Upper lobe of left lung (tissue), 6 donors: Measurements from ENCODE around the gene S100A13. TPM values are rescaled to one million over a fixed set of nuclear protein-coding genes. Genes with fewer than 3 reads are reported as not detected.
A peak's percentile ranks its signal among the peaks of the same experiment; 100 is the strongest.

Experiments
- ATAC-seq, 2 donors: fragments of 200-7000 bp; cut with Tn5 transposase; one replicate each; pipeline ENCODE4 v1.9.1; 2022; ENCODE audit warnings: mild to moderate bottlenecking in 2 of 2, moderate library complexity in 2 of 2; ENCODE audit not compliant: low FRiP score in 2 of 2
- DNase-seq, 2 donors: peaks; one replicate each; pipeline ENCODE4 v3.0.0-alpha.2; 2019 to 2020
- H3K27ac ChIP-seq, 4 donors: fragments of 200-600 bp; sonication (generic); one replicate each; pipeline ENCODE4 v1.5.1; 2016 to 2019
- H3K27me3 ChIP-seq, 4 donors: fragments of 200-600 bp; sonication (generic); one replicate each; pipeline ENCODE4 v1.5.1; 2017 to 2019
- H3K36me3 ChIP-seq, 4 donors: fragments of 200-600 bp; sonication (generic); one replicate each; pipeline ENCODE4 v1.5.1; 2016 to 2019
- H3K4me1 ChIP-seq, 4 donors: fragments of 200-600 bp; sonication (generic); one replicate each; pipeline ENCODE4 v1.5.1; 2018 to 2019
- H3K4me3 ChIP-seq, 4 donors: fragments of 200-600 bp; sonication (generic); one replicate each; pipeline ENCODE4 v1.5.1; 2017 to 2019; ENCODE audit warnings: mild to moderate bottlenecking in 2 of 4, moderate library complexity in 1 of 4
- H3K9me3 ChIP-seq, 4 donors: fragments of 200-600 bp; sonication (generic); one replicate each; pipeline ENCODE4 v1.5.1; 2018 to 2019
- CTCF ChIP-seq, 6 experiments: fragments of 450-650 bp in 4 of 6; fragments of 200-600 bp in 2 of 6; sonication (generic) in 2 of 6; IDR thresholded peaks; one replicate each; pipeline ENCODE4 v1.5.1; 2016 to 2019; ENCODE audit warnings: antibody characterized with exemption in 6 of 6
- EP300 ChIP-seq, 4 donors: sonication (generic); formaldehyde crosslinking; IDR thresholded peaks; one replicate each; pipeline ENCODE4 v1.5.1; 2017; ENCODE audit warnings: antibody characterized with exemption in 4 of 4, control low read depth in 2 of 4
- POLR2A ChIP-seq, 4 donors: fragments of 450-650 bp; IDR thresholded peaks; one replicate each; pipeline ENCODE4 v1.5.1; 2016 to 2017; ENCODE audit warnings: antibody characterized with exemption in 4 of 4, mild to moderate bottlenecking in 2 of 4
- POLR2AphosphoS5 ChIP-seq, 2 donors: sonication (generic); formaldehyde crosslinking; IDR thresholded peaks; one replicate each; pipeline ENCODE4 v1.5.1; 2017; ENCODE audit warnings: antibody characterized with exemption in 2 of 2
- WGBS, 2 donors: methylation state at CpG; one replicate each; pipeline ENCODE4 v1.1.5; 2017 to 2018; 5-methylcytosine and 5-hydroxymethylcytosine counted together
- total RNA-seq, 6 donors: library from RNA; depleted of rRNA in 4 of 6; stranded (reverse); fragments of >200 nt in 4 of 6; gene quantifications; one replicate each; pipeline versions ENCODE4 v1.1.0 to v1.2.1, GENCODE V29; 2016 to 2021
- donor health status: DM: no; HTN: no; CAD: no; lungs with moderate emphysema.
- donor health status: DM: no; HTN: yes; CAD: no; lungs with severe emphysema.

Gene S100A13
- total RNA-seq, 6 donors from 2014 or later = 72.8 to 132 (median 86.3) TPM

- no peaks in the 10 kb centered on the region for H3K9me3 ChIP-seq
- ATAC-seq (no peak), DNase-seq (no peak)
- H3K27me3 ChIP-seq = no peaks in the 10 kb centered on the region
- WGBS, 2 donors = 77 to 83% methylated on average over 7 to 10 of the region's 10 CpGs
- no peak overlapping the region for H3K4me3 ChIP-seq
- peaks cover 14 to 41% (median 27%) of the 10 kb centered on the region in 4 donors for H3K36me3 ChIP-seq
- peaks cover 9 to 38% (median 21%) of the 10 kb centered on the region in 4 donors for H3K4me1 ChIP-seq
- no peak for TF ChIP-seq EP300 (IDR thresholded peaks at IDR 0.05)
- TF ChIP-seq POLR2A (IDR thresholded peaks at IDR 0.05) = no peak
- TF ChIP-seq POLR2AphosphoS5 (IDR thresholded peaks at IDR 0.05) = no peak
- TF ChIP-seq CTCF (IDR thresholded peaks at IDR 0.05) = no peak
- H3K27ac ChIP-seq = peak overlapping the region in 1 of 4 donors; percentile 0
These were observed 20.8 kb upstream of the S100A13 start for GRCh38 chr1:153648000-153648643.

DNA sequence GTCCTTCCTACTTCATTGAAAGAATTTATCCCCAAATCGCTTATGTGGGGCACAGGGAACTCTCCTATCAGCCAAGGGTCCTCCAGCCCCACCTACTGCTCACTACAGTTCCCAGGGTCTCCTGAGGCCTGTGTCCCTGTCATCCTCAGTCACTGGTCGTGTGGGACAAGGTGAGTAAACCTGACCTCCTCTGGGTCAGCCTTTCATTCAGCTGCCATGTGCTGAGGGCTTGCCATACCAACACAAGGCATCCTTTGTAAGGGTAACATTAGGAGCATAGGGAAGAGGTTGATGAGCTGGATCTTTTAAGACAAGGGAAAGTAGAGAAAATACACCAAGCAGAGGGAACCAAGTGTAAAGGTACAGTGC, 20.0 kb upstream of the S100A13 start:
- Histone ChIP-seq H3K9me3 (no peaks in the 10 kb centered on the region), H3K27me3 (no peaks in the 10 kb centered on the region), H3K4me3 (no peak overlapping the region), H3K36me3 (peaks cover 21 to 49% (median 35%) of the 10 kb centered on the region in 4 donors), H3K27ac (peak overlapping the region in 2 of 4 donors; percentile 2 to 44), H3K4me1 (peaks cover 6 to 30% (median 16%) of the 10 kb centered on the region in 4 donors)
- TF ChIP-seq EP300 (IDR thresholded peaks at IDR 0.05) = no peak
- TF ChIP-seq POLR2A (IDR thresholded peaks at IDR 0.05) = peak in 1 of 4 donors; percentile 17
- ATAC-seq (peak in 1 of 2 donors; percentile 12), DNase-seq (no peak)
- WGBS, 2 donors = 65 to 77% methylated on average over 2 of the region's 2 CpGs

DNA sequence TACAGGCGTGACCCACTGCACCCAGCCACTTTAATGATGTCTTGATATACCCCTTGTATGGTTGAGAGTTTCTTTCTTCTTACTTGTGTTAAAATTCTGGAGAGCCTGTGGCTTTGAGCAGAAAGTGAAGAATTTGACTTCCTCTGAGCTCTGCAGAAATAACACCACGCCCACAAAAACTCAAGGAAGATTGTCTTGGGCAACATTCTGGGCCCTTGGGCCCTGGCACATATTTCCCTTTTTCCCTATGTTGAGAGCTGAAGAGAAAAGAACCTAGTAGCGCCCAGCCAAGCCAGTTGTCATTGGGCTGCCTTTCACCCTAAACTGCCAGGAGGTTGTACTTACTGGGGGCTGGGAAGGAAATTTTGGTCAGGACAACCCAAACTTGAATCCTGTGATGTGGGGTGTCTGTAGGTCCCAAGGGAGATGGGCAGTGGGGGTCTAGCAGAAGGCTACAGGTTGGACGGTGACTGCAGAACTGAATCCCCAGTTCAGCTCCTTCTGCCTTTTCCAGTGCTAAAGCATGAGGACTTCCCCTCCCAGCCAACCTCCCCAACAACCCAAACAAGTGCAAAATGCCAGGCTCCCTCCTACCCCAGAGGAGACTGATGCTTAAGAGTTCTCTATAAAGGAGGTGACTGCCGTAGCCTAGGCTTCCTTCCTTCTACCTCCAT, 19.5 kb upstream of the S100A13 start:
- no peak overlapping the region for H3K4me3 ChIP-seq
- H3K36me3 ChIP-seq = peaks cover 25 to 54% (median 40%) of the 10 kb centered on the region in 4 donors
- DNase-seq (no peak), ATAC-seq (peak; percentile 50 to 70)
- H3K27ac ChIP-seq = peak overlapping the region in 3 of 4 donors; percentile 2 to 44 (median 35)
- no peak for TF ChIP-seq POLR2A (IDR thresholded peaks at IDR 0.05)
- no peak for TF ChIP-seq EP300 (IDR thresholded peaks at IDR 0.05)
- TF ChIP-seq CTCF (IDR thresholded peaks at IDR 0.05) = no peak
- no peak for TF ChIP-seq POLR2AphosphoS5 (IDR thresholded peaks at IDR 0.05)
- no peaks in the 10 kb centered on the region for H3K27me3 ChIP-seq
- 70 to 78% methylated on average over 5 of the region's 5 CpGs for WGBS, 2 donors
- no peaks in the 10 kb centered on the region for H3K9me3 ChIP-seq
- H3K4me1 ChIP-seq = peaks cover 8 to 30% (median 16%) of the 10 kb centered on the region in 4 donors

DNA sequence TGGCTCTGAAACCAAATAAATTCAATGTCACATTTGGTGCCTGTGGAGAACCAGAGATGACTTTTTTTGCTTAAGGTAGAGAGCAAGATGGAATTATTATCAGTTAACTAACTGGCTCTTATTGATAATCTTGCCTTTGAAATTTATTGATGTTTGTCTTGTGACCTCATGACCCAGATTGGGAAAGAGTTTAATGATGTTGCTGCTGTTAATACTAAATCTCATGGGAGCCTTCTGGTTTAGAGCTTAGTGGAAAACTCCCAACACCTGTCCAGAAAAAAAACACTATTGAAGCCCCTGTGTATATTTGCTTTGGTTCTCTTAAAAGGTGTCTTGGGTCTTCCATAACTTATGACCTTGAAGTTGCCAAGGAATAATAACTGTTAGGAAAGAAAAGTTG, 16.5 kb upstream of the S100A13 start:
- no peak overlapping the region for H3K27ac ChIP-seq
- no peak for ATAC-seq
- peaks cover 42 to 84% (median 68%) of the 10 kb centered on the region in 4 donors for H3K36me3 ChIP-seq
- H3K4me1 ChIP-seq = peaks cover 8 to 39% (median 23%) of the 10 kb centered on the region in 4 donors
- H3K9me3 ChIP-seq = no peaks in the 10 kb centered on the region
- no peaks in the 10 kb centered on the region for H3K27me3 ChIP-seq
- DNase-seq = no peak
- H3K4me3 ChIP-seq = no peak overlapping the region
- TF ChIP-seq CTCF (IDR thresholded peaks at IDR 0.05) = no peak
- no peak for TF ChIP-seq POLR2AphosphoS5 (IDR thresholded peaks at IDR 0.05)
- TF ChIP-seq EP300 (IDR thresholded peaks at IDR 0.05) = no peak
- TF ChIP-seq POLR2A (IDR thresholded peaks at IDR 0.05) = no peak

DNA sequence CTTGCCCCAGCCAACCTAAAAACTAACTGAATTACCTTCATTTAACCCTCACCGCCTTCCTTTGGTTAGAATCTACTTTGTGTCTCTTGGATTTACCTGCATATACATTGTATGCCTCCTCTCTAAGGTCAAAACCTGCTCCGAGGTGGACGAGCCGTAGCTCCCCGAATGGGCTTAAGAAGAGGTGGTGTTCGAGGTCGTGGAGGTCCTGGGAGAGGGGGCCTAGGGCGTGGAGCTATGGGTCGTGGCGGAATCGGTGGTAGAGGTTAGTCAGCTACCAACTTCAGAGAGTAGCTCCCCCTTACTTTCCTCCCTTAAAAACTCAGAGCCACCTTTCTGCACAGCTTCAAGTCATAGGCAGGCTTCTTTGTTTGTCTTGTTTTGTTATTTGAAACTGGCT, 15.8 kb upstream of the S100A13 start:
- WGBS, 2 donors = 95 to 97% methylated on average over 11 of the region's 11 CpGs
- Histone ChIP-seq H3K4me3 (no peak overlapping the region), H3K4me1 (peaks cover 8 to 39% (median 23%) of the 10 kb centered on the region in 4 donors), H3K36me3 (peaks cover 49 to 91% (median 75%) of the 10 kb centered on the region in 4 donors), H3K27ac (no peak overlapping the region), H3K27me3 (no peaks in the 10 kb centered on the region), H3K9me3 (no peaks in the 10 kb centered on the region)
- ATAC-seq (no peak), DNase-seq (no peak)
- no peak for TF ChIP-seq EP300 (IDR thresholded peaks at IDR 0.05)
- no peak for TF ChIP-seq POLR2A (IDR thresholded peaks at IDR 0.05)
- no peak for TF ChIP-seq CTCF (IDR thresholded peaks at IDR 0.05)
- TF ChIP-seq POLR2AphosphoS5 (IDR thresholded peaks at IDR 0.05) = no peak
